SK-N-SH treated with all-trans-retinoic acid at 6 μM for 48 hours (cell line): ENCODE data around the gene SFMBT1.
"Not testable (repeated sequence)": the region's sequence is repeated elsewhere in the genome, so short reads cannot be mapped to it uniquely, and the experiment has no call there.

Source experiments
- ATAC-seq: fragments of 200-7000 bp; cut with Tn5 transposase; 3 replicates; pipeline ENCODE4 v1.9.1; 2020; ENCODE audit warnings: mild to moderate bottlenecking, moderate library complexity
- ARNTL ChIP-seq: fragments of 450-650 bp; formaldehyde crosslinking; IDR thresholded peaks from 2 replicates; pipeline ENCODE4 v1.5.0; 2020; ENCODE audit warnings: low read depth, mild to moderate bottlenecking, moderate library complexity, borderline replicate concordance
- BACH2 ChIP-seq: fragments of 250-450 bp; sonication (Bioruptor Pico); IDR thresholded peaks from 2 replicates; pipeline ENCODE4 v1.9.0; 2021; ENCODE audit warnings: mild to moderate bottlenecking, borderline replicate concordance
- ESRRG ChIP-seq: fragments of 250-450 bp; sonication (Bioruptor Pico); IDR thresholded peaks from 2 replicates; pipeline ENCODE4 v1.6.1; 2021; ENCODE audit warnings: mild to moderate bottlenecking
- GLIS3 ChIP-seq: fragments of 250-450 bp; sonication (Bioruptor Pico); IDR thresholded peaks from 2 replicates; pipeline ENCODE4 v1.5.0; 2020; ENCODE audit warnings: mild to moderate bottlenecking, moderate library complexity
- ISL1 ChIP-seq: fragments of 250-450 bp; sonication (Bioruptor Pico); IDR thresholded peaks from 2 replicates; pipeline ENCODE4 v2.1.2; 2022; ENCODE audit warnings: mild to moderate bottlenecking, moderate library complexity
- OSR1 ChIP-seq: fragments of 250-450 bp; sonication (Bioruptor Pico); IDR thresholded peaks from 2 replicates; pipeline ENCODE4 v1.8.0; 2022; ENCODE audit warnings: moderate library complexity, mild to moderate bottlenecking, inconsistent platforms
- PPARA ChIP-seq: fragments of 250-450 bp; sonication (Bioruptor Pico); IDR thresholded peaks from 2 replicates; pipeline ENCODE4 v1.5.0; 2020; ENCODE audit warnings: mild to moderate bottlenecking, borderline replicate concordance
- RARB ChIP-seq: fragments of 250-450 bp; sonication (Bioruptor Pico); IDR thresholded peaks from 2 replicates; pipeline ENCODE4 v1.8.0; 2021; ENCODE audit warnings: mild to moderate bottlenecking, moderate library complexity
- SNAI2 ChIP-seq: fragments of 250-450 bp; sonication (Bioruptor Pico); IDR thresholded peaks from 2 replicates; pipeline ENCODE4 v1.5.0; 2020; ENCODE audit warnings: mild to moderate bottlenecking, moderate library complexity
- TCF4 ChIP-seq: fragments of 250-450 bp; sonication (Bioruptor Pico); IDR thresholded peaks from 2 replicates; pipeline ENCODE4 v1.8.0; 2021; ENCODE audit warnings: mild to moderate bottlenecking, moderate library complexity, borderline replicate concordance
- TOX ChIP-seq: fragments of 250-450 bp; sonication (Bioruptor Pico); IDR thresholded peaks from 2 replicates; pipeline ENCODE4 v1.8.0; 2021; ENCODE audit warnings: mild to moderate bottlenecking, moderate library complexity, borderline replicate concordance
- ZFP30 ChIP-seq: fragments of 450-650 bp; formaldehyde crosslinking; IDR thresholded peaks from 2 replicates; pipeline ENCODE4 v1.5.0; 2022; ENCODE audit warnings: mild to moderate bottlenecking, moderate library complexity
- ZNF565 ChIP-seq: fragments of 450-650 bp; formaldehyde crosslinking; conservative IDR thresholded peaks from 2 replicates; pipeline ENCODE4 v1.5.0; 2020; ENCODE audit warnings: low read depth, mild to moderate bottlenecking, moderate library complexity
- ZNF70 ChIP-seq: fragments of 450-650 bp; formaldehyde crosslinking; IDR thresholded peaks from 2 replicates; pipeline ENCODE4 v1.5.0; 2020; ENCODE audit warnings: mild to moderate bottlenecking, moderate library complexity
- ZNF8 ChIP-seq: fragments of 450-650 bp; formaldehyde crosslinking; IDR thresholded peaks from 2 replicates; pipeline ENCODE4 v1.5.0; 2020; ENCODE audit warnings: mild to moderate bottlenecking, moderate library complexity
- TF ChIP-seq, protein P1 (sequence below): fragments of 250-450 bp; sonication (Bioruptor Pico); IDR thresholded peaks from 2 replicates; pipeline ENCODE4 v1.8.0; 2021; ENCODE audit warnings: low read depth, mild to moderate bottlenecking, moderate library complexity, borderline replicate concordance
- TF ChIP-seq, protein P2 (sequence below): fragments of 250-450 bp; sonication (Bioruptor Pico); IDR thresholded peaks from 2 replicates; pipeline ENCODE4 v1.5.1; 2021; ENCODE audit warnings: mild to moderate bottlenecking, moderate library complexity
- TF ChIP-seq, protein P3 (sequence below): fragments of 250-450 bp; sonication (Bioruptor Pico); IDR thresholded peaks from 2 replicates; pipeline ENCODE4 v1.5.0; 2020; ENCODE audit warnings: mild to moderate bottlenecking, moderate library complexity
- TF ChIP-seq, protein P4 (sequence below): fragments of 250-450 bp; sonication (Bioruptor Pico); IDR thresholded peaks from 2 replicates; pipeline ENCODE4 v1.5.1; 2020; ENCODE audit warnings: low read depth, mild to moderate bottlenecking, moderate library complexity

The SFMBT1 gene

DNA sequence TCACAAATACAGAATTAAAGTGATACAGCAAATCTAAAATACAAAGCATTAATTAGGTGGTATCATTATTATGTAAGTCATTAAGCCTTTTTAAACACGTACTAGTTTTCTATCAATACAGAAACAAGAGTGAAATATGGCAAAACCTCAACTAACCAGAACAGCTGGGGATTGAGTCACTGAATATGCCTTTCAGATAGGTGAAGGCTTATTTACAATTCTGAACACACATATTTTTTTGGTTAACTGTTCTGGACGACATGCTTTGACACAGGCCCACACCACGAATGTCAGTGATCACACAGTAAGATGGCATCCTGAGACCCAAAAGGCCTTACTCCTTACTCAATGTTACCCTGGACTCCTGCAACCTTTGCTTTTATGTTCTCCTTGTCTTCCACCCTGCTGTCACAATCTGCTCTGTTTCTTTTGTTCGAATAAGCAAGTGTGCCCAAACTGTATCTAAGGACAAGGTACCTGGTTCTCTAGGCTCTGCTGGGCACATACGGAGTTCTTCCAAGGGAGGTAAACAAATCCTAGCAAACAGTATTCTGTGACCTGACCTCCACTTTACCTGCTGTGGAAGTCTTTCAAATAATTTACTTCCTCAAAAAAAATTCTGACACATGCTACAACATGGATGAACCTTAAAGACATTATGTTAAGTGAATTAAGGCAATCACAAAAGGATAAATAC, 7.0 kb downstream of the SFMBT1 start:
- ATAC-seq, result no peak

DNA sequence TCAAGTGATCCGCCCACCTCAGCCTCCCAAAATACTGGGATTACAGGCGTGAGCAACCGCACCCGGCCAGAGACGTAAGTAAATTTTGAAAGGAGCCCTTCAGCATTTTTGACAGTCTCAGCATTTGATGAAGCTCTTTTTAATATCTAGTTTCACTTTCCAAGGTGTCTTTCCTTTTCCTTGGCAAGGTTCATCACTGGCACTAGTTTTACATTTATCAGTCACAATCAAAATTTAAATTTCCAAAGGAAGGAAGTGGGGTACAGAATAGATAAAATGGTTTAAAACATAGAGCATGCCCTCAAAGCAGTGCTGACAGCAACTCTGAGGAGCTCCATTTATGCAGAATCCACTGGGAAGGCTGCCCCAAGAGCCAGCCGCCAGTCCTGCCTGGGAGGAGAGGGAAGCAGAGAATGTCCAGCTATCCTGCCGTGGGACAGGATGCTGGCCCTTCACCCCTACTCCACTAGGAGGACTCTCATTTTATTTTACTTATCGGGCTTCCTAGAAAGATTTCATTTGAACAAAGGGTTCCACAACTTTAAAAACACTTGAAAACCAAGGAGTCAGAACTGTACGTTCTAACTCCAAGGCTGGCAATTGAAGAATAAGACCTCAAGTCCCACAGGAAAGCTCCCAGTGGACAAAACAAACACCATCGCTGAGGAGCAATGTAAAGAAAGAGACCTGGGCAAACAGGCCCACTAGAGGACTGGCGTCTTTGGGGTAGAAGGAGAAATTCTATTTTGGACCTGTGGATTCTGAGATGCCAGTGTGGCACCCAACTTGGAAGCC, 9.9 kb downstream of the SFMBT1 start:
- TF ChIP-seq, protein P1, sequence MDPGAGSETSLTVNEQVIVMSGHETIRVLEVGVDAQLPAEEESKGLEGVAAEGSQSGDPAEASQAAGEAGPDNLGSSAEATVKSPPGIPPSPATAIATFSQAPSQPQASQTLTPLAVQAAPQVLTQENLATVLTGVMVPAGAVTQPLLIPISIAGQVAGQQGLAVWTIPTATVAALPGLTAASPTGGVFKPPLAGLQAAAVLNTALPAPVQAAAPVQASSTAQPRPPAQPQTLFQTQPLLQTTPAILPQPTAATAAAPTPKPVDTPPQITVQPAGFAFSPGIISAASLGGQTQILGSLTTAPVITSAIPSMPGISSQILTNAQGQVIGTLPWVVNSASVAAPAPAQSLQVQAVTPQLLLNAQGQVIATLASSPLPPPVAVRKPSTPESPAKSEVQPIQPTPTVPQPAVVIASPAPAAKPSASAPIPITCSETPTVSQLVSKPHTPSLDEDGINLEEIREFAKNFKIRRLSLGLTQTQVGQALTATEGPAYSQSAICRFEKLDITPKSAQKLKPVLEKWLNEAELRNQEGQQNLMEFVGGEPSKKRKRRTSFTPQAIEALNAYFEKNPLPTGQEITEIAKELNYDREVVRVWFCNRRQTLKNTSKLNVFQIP (CRISPR knock-in tag), result no peak
- TF ChIP-seq ARNTL (CRISPR knock-in tag) (no peak), SNAI2 (no peak), TCF4 (CRISPR knock-in tag) (no peak), GLIS3 (no peak)
- TF ChIP-seq, all 23 proteins: peak for 0
- ATAC-seq, result no peak

More for the DNA sequence above, 7.0 kb downstream of the SFMBT1 start:
- no peak for TF ChIP-seq PPARA (CRISPR knock-in tag)
- TF ChIP-seq ZFP30 (CRISPR knock-in tag), result no peak
- no peak for TF ChIP-seq RARB (CRISPR knock-in tag)
- TF ChIP-seq, protein P1 (CRISPR knock-in tag), result no peak
- no peak for TF ChIP-seq ZNF565
- no peak for TF ChIP-seq ZNF8 (CRISPR knock-in tag)
- no peak for TF ChIP-seq TOX (CRISPR knock-in tag)
- no peak for TF ChIP-seq OSR1 (CRISPR knock-in tag)
- no peak for TF ChIP-seq BACH2 (CRISPR knock-in tag)
- TF ChIP-seq, protein P2, sequence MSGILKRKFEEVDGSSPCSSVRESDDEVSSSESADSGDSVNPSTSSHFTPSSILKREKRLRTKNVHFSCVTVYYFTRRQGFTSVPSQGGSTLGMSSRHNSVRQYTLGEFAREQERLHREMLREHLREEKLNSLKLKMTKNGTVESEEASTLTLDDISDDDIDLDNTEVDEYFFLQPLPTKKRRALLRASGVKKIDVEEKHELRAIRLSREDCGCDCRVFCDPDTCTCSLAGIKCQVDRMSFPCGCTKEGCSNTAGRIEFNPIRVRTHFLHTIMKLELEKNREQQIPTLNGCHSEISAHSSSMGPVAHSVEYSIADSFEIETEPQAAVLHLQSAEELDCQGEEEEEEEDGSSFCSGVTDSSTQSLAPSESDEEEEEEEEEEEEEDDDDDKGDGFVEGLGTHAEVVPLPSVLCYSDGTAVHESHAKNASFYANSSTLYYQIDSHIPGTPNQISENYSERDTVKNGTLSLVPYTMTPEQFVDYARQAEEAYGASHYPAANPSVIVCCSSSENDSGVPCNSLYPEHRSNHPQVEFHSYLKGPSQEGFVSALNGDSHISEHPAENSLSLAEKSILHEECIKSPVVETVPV, result no peak
- TF ChIP-seq, protein P3, sequence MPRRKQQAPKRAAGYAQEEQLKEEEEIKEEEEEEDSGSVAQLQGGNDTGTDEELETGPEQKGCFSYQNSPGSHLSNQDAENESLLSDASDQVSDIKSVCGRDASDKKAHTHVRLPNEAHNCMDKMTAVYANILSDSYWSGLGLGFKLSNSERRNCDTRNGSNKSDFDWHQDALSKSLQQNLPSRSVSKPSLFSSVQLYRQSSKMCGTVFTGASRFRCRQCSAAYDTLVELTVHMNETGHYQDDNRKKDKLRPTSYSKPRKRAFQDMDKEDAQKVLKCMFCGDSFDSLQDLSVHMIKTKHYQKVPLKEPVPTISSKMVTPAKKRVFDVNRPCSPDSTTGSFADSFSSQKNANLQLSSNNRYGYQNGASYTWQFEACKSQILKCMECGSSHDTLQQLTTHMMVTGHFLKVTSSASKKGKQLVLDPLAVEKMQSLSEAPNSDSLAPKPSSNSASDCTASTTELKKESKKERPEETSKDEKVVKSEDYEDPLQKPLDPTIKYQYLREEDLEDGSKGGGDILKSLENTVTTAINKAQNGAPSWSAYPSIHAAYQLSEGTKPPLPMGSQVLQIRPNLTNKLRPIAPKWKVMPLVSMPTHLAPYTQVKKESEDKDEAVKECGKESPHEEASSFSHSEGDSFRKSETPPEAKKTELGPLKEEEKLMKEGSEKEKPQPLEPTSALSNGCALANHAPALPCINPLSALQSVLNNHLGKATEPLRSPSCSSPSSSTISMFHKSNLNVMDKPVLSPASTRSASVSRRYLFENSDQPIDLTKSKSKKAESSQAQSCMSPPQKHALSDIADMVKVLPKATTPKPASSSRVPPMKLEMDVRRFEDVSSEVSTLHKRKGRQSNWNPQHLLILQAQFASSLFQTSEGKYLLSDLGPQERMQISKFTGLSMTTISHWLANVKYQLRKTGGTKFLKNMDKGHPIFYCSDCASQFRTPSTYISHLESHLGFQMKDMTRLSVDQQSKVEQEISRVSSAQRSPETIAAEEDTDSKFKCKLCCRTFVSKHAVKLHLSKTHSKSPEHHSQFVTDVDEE, result no peak
- TF ChIP-seq ISL1, result no peak
- TF ChIP-seq ESRRG (CRISPR knock-in tag), result no peak

DNA sequence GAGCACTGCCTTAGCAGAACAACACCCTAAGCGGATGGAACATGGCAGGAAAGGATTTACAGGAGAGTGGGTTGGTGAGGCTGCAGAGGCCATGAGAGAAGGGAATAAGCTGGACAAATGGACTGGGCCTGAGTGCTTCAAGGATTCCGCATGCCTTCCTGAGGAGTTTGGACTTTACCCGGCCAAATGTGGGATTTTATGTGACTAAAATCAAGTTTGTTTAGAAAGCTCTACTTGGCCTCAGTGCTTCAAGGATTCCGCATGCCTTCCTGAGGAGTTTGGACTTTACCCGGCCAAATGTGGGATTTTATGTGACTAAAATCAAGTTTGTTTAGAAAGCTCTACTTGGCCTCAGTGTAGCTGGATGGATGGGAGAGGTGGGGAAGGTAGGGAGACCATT, 10.9 kb downstream of the SFMBT1 start:
- not testable (repeated sequence) for ATAC-seq

DNA sequence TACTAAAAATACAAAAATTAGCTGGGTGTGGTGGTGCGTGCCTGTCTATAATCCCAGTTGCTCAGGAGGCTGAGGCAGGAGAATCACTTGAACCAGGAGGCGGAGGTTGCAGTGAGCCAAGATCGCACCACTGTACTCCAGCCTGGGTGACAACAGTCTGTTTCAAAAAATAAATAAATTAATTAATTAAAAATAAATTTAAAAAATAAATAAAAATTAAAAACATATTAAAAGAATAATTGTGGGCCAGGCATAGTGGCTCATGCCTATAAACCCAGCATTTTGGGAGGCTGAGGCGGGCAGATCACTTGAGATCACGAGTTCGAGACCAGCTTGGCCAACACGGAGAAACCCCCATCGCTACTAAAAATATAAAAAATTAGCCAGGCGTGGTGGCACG, 11.5 kb downstream of the SFMBT1 start:
- not testable (repeated sequence) for ATAC-seq

DNA sequence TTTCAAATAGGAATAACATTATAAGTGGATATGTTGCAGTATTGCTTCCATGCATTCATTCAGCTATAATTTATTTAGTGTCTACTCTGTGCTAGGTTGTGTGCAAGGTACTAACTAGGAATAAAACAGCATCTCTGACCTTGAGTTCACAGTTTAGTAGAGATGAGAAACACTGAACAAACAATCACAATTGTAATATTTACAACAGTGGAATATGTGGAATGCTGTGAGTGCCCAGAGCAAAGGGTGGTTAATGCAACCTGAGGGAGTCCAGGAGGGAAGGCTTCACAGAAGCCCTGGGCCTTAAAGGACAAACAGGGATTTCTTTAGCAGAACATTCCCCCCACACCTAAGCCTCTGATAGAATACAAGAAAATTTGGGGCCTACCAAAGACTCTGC, 13.3 kb downstream of the SFMBT1 start:
- no peak for ATAC-seq
- TF ChIP-seq PPARA (CRISPR knock-in tag) (no peak), RARB (CRISPR knock-in tag) (no peak), OSR1 (CRISPR knock-in tag) (no peak), ESRRG (CRISPR knock-in tag) (no peak), ZNF8 (CRISPR knock-in tag) (no peak), ZNF70 (CRISPR knock-in tag) (no peak), ZFP30 (CRISPR knock-in tag) (no peak)
- TF ChIP-seq, protein P4, sequence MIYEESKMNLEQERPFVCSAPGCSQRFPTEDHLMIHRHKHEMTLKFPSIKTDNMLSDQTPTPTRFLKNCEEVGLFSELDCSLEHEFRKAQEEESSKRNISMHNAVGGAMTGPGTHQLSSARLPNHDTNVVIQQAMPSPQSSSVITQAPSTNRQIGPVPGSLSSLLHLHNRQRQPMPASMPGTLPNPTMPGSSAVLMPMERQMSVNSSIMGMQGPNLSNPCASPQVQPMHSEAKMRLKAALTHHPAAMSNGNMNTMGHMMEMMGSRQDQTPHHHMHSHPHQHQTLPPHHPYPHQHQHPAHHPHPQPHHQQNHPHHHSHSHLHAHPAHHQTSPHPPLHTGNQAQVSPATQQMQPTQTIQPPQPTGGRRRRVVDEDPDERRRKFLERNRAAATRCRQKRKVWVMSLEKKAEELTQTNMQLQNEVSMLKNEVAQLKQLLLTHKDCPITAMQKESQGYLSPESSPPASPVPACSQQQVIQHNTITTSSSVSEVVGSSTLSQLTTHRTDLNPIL (CRISPR knock-in tag), result no peak
- TF ChIP-seq, protein P1 (CRISPR knock-in tag), result no peak
- TF ChIP-seq, protein P3, result no peak
